Measurements from ENCODE around the gene RAB30.

- TF ChIP-seq POLR2A (IDR thresholded peaks at IDR 0.05) (no peak), CTCF (IDR thresholded peaks at IDR 0.05) (no peak), EP300 (IDR thresholded peaks at IDR 0.05) (no peak)
These were observed 46.4 kb downstream of the RAB30 start for GRCh38 chr11:83025267-83025704.
